HG03521 (cell line): ENCODE data around the gene MKRN1.
A peak's percentile ranks its signal among the peaks of the same experiment; 100 is the strongest.
"Not testable (repeated sequence)": the region's sequence is repeated elsewhere in the genome, so short reads cannot be mapped to it uniquely, and the experiment has no call there.

Source experiments
- ATAC-seq: cut with Tn5 transposase; IDR thresholded peaks from one replicate; pipeline ENCODE4 v1.9.1; 2021; ENCODE audit warnings: mild to moderate bottlenecking, moderate library complexity; ENCODE audit not compliant: unreplicated experiment

MKRN1 gene

GRCh38 chr7:140440593-140440992, 38.7 kb downstream of the MKRN1 start:
- ATAC-seq = no peak

DNA sequence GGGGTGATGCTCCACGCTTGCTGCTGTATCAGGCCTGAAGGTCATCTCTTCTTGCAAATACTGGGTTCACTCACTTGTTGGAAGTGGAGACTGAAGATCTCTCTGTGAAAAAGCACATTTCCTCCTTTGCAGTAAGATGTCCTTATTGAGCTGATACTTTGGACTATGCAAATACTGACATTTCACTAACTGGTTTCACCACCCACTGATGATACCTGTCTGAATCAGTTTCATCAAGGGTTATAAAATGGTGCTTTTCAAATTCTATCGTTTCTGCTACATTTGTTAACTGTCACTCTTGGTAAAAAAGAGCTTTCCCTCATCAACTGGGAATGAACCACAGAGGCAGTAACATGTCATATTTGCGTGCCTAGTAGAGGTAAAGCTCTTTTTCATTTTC, 39.9 kb downstream of the MKRN1 start:
- no peak for ATAC-seq

DNA sequence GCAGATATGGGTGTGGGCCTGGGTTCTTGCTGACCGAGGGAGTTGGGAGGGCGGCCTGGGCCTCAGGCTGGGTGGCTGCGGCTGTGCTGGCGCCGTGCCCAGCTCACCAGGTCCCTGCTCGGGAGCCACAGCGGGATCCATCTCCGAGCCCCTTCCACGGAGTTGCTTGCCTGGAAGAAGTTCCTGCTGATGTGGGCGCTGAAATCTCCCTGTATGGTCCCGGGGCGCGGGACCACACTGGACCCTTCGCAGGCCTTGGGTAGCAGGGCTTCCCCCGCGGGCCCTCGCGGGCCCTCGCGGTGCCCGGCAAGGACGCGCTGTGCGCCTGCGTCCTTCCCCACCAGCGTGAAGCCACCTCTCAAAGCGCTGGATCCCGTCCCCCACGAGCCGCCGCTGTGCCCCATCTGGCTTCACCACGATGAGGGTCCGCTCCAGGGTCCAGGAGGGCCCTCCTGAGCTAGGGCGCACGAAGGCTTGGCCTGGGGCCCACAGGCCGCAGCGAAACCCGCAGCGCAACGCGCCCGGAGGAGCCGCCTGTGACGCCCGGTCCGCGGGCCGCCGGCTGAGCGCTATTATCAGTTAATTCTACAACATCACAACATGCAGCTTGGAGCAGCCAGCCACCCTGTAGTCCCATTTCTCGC, 43.9 kb downstream of the MKRN1 start:
- ATAC-seq = no peak

DNA sequence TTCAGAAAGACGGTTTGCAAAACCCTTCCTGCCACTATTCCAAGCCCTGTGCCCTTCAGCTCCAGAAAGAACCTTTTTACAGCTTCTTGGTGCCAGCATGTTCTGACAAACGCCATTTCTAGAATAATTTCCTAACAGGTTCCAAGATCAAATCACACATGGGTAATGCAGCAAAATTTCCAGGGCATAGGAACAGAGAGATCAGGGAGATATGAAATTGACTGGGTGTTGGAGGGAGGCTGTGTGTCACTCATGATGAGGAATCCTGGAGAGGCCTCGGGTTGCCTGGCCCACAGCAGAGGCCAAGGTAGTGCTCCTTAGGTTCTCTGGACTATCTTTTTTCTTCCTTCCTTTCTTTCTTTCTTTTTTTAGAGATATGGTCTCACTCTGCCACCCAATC, 45.9 kb downstream of the MKRN1 start:
- ATAC-seq = no peak

- ATAC-seq = no peak
Observed at GRCh38 chr7:140426130-140426529, 53.2 kb downstream of the MKRN1 start.

DNA sequence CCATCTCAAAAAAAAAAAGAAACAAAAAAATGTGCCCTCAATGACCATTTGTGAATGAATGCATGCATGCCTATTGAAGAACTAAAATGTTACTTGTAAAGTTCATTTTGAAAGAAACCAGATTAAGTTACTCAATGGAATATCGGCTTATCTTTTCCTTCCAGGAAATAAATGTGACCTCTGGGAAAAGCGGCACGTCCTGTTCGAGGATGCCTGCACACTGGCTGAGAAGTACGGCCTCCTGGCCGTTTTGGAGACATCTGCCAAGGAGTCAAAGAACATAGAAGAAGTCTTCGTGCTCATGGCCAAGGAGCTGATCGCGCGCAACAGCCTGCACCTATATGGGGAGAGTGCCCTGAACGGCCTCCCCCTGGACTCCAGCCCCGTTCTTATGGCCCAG, 53.6 kb downstream of the MKRN1 start:
- ATAC-seq = no peak

DNA sequence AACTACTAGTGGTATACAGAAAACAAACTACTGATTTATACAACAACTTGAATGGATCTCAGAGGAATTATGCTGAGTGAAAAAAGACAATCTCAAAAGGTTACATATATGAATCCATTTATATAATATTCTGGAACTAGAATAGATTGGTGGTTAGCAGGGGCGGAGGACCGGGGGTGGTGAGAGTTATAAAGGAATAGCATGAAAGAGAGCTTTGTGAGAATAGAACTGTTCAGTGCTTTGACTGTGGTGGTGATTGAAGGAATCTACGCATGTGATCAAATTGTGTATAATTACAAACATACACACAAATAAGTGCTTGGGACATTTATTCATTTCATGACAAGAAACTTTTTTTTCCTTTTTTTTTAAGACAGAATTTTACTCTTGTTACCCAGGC, 55.8 kb downstream of the MKRN1 start:
- ATAC-seq = no peak

DNA sequence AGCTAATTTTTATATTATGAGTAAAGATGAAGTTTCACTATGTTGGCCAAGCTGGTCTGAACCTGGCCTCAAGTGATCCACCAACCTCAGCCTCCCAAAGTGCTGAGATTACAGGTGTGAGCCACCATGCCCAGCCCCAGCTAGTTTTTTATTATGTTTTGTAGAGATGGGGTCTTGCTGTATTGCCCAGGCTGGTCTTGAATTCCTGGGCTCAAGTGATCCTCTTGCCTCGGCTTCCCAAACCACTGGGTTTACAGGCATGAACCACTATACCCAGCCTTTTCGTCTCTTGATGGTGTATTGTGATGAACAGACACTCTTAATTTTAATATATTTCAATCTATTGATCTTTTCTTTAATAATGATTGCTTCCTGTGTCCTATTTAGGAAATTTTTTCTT, 57.8 kb downstream of the MKRN1 start:
- no peak for ATAC-seq

DNA sequence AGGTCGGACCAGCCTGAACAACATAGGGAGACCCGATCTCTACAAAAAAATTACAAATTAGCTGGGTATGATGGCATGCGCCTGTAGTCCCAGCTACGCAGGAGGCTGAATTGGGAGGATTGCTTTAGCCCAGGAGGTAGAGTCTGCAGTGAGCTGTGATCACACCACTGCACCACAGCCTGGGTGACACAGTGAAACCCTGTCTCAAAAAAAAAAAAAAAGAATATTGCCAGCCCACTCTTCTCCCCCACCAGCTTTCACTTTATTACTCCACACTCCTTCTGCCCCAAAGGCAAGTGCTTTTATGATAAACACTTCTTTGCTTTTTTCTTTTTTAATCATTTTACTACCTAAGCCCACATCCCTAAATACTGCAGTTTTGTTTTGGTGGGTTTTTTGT, 60.7 kb downstream of the MKRN1 start:
- no peak for ATAC-seq

DNA sequence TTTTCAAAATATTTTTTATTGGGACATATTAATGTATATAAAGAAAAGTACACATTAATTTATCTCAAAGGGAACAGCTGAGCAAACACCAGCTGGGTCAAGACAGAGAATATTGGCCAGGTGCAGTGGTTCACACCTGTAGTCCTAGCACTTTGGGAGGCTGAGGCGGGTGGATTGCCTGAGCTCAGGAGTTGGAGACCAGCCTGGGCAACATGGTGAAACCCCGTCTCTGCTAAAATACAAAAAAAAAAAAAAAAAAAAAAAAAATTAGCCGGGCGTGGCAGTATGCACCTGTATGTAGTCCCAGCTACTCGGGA, 61.2 kb downstream of the MKRN1 start:
- not testable (repeated sequence) for ATAC-seq

- ATAC-seq = no peak
Observed at GRCh38 chr7:140417456-140418155, 61.7 kb downstream of the MKRN1 start.

- no peak for ATAC-seq
Observed at GRCh38 chr7:140416560-140416959, 62.7 kb downstream of the MKRN1 start.

GRCh38 chr7:140415816-140416215, 63.5 kb downstream of the MKRN1 start:
- ATAC-seq = not testable (repeated sequence)

DNA sequence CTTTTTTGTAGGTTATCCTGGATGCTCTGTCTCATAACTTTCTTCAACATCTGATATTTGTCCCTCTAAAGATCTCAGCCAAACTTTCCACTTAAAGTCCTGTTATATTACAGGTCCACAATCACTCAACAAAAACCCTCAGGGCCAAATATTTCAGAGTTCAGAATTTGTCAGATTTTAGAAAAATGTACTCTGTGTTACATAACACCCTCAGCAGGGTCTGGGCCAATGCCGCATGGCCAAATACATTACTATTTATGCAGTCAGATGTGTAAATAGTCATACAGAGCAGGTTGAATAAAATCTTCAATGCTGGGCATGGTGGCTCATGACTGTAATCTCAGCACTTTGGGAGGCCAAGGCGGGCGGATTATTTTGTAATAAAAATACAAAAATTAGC, 63.9 kb downstream of the MKRN1 start:
- ATAC-seq = no peak

GRCh38 chr7:140404565-140405065, 74.7 kb downstream of the MKRN1 start:
- ATAC-seq = no peak

DNA sequence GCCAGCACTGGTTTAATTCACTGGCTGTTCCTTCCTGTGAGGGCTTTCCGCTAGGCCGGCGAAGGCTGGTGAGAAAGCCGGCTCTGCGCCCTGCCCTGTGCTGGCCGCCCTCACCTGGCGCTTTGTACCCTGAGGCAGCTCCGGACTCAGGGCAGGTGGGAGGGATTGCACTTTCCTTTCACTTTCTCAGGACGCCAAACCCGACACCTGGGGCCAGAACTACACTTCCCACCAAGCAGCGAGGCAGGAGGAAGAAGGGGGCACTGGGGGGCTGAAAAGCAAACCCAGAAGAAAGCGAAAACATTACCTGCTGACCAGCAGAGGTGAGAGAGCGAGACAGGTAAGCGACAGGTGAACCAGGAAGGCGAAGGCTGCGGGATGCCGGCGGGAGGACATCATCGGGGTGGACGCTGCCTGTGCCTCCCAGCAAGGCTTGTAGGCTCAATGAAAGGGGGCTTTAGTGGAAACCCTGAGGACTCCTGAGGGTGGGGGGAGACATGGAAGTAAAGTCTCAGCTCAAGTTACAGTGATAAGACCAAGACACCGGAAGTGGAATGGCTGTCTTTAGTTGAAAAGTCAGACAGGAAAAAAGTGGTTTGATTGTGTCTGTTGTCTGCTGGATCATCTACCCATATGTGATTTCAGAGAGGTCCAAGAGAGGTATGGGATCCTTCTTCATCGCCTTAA, 75.3 kb downstream of the MKRN1 start, which contains the start of gene RAB19:
RAB19 (plus strand) TSS at position 181 of the 687 bp plus-strand sequence. CDS start 3,589 bp downstream, outside the sequence.
- ATAC-seq = peak; percentile 41
